C4-2B (cell line): Measurements from ENCODE around the gene SLC50A1.

Source experiments
- CTCF ChIP-seq: fragments of 450-650 bp; conservative IDR thresholded peaks from 2 replicates; pipeline ENCODE4 v1.5.1; 2017; ENCODE audit warnings: mild to moderate bottlenecking
- ZFX ChIP-seq: fragments of 450-650 bp; IDR thresholded peaks from 2 replicates; pipeline ENCODE4 v1.6.1; 2017

GRCh38 chr1:155184351-155184811, 48.7 kb downstream of the SLC50A1 start:
- TF ChIP-seq CTCF (no peak), ZFX (no peak)
